HepG2 (cell line): ENCODE measurements around the gene ARHGEF37. TPM values are rescaled to one million over a fixed set of nuclear protein-coding genes. Genes with fewer than 3 reads are reported as not detected.

Source experiments
- ATAC-seq: fragments of 200-7000 bp; cut with Tn5 transposase; 3 replicates; pipeline ENCODE4 v1.9.1; 2020; ENCODE audit warnings: mild to moderate bottlenecking, moderate library complexity
- BruUV-seq: library from RNA; stranded (reverse); fragments of 400-500 nt; replicated peaks from 2 replicates; lab custom pipeline; 2021; lab: Mats Ljungman, UMichigan
- CTCF ChIA-PET: fragments of 300-600 bp; formaldehyde crosslinking; extraction: SDS; loops from one replicate; lab custom pipeline; 2021; ENCODE audit warnings: low total read pairs, inconsistent platforms, low intra/inter-chr PET ratio; lab: Yijun Ruan, JAX
- POLR2A ChIA-PET: fragments of 350-600 bp; sonication (Branson Sonifier 250); formaldehyde crosslinking; loops from one replicate; lab custom pipeline; 2020; ENCODE audit warnings: antibody characterized with exemption, inconsistent platforms; lab: Yijun Ruan, JAX
- DNase-seq: peaks from one replicate; pipeline ENCODE4 v3.0.0-alpha.2; 2015; ENCODE audit warnings: low spot score
- FAIRE-seq: peaks from 3 replicates; lab custom pipeline; 2011; peaks lifted over from hg19 to GRCh38; lab: Jason Lieb, UNC
- H2AFZ ChIP-seq: one replicate; pipeline ENCODE4 v1.6.1; 2011; ENCODE audit warnings: low read length, inconsistent platforms
- H3K27ac ChIP-seq: fragments of 300-600 bp; 3 replicates; pipeline ENCODE4 v1.8.0; 2011; ENCODE audit warnings: mixed run types, mild to moderate bottlenecking, mixed read lengths, low read length, inconsistent platforms; ENCODE audit not compliant: insufficient read depth; ENCODE audit errors: extremely low read length
- H3K27me3 ChIP-seq, 2 experiments: fragments of 200-600 bp in 1 of 2; 2 replicates in 1 of 2; 3 replicates in 1 of 2; pipeline versions ENCODE4 v1.6.0 to v1.8.0; 2011; ENCODE audit warnings: low read length in 2 of 2, mild to moderate bottlenecking in 2 of 2, moderate library complexity in 2 of 2, inconsistent platforms in 1 of 2; ENCODE audit not compliant: insufficient read depth in 2 of 2, control insufficient read depth in 1 of 2
- H3K36me3 ChIP-seq, 2 experiments: fragments of 200-600 bp in 1 of 2; replicated peaks in 1 of 2; 2 replicates in 1 of 2; 3 replicates in 1 of 2; pipeline versions ENCODE4 v1.5.1 to v1.8.0; 2011; ENCODE audit warnings: low read length in 2 of 2, inconsistent platforms in 1 of 2; ENCODE audit not compliant: insufficient read depth in 2 of 2, control insufficient read depth in 1 of 2
- H3K4me1 ChIP-seq: 2 replicates; pipeline ENCODE4 v1.5.1; 2012; ENCODE audit warnings: low read length, inconsistent platforms; ENCODE audit not compliant: insufficient read depth
- H3K4me2 ChIP-seq: 2 replicates; pipeline ENCODE4 v1.6.0; 2011; ENCODE audit warnings: low read depth, low read length, inconsistent platforms
- H3K4me3 ChIP-seq, 3 experiments: fragments of 200-600 bp in 1 of 3; sonication (generic), shearing (Covaris generic) in 1 of 3; replicated peaks in 1 of 3; 2 replicates each; pipeline ENCODE4 v1.5.1; 2011 to 2016; ENCODE audit warnings: low read length in 3 of 3, inconsistent platforms in 2 of 3, low read depth in 2 of 3, mild to moderate bottlenecking in 2 of 3, control low read depth in 1 of 3, mixed read lengths in 1 of 3; ENCODE audit not compliant: insufficient read depth in 1 of 3
- H3K79me2 ChIP-seq: one replicate; pipeline ENCODE4 v1.6.1; 2011; ENCODE audit warnings: low read length, inconsistent platforms; ENCODE audit not compliant: insufficient read depth
- H3K9ac ChIP-seq: 2 replicates; pipeline ENCODE4 v1.6.0; 2011; ENCODE audit warnings: mild to moderate bottlenecking, low read depth, low read length, inconsistent platforms; ENCODE audit not compliant: insufficient read depth
- H3K9me3 ChIP-seq: 2 replicates; pipeline ENCODE4 v1.5.1; 2012; ENCODE audit warnings: mild to moderate bottlenecking, low read length
- H4K20me1 ChIP-seq: 2 replicates; pipeline ENCODE4 v1.6.0; 2011; ENCODE audit warnings: inconsistent platforms, mild to moderate bottlenecking, low read length, moderate library complexity; ENCODE audit not compliant: insufficient read depth
- GMEB2 ChIP-seq: IDR thresholded peaks from 2 replicates; pipeline ENCODE4 v1.6.1; 2016; ENCODE audit warnings: missing biosample characterization, missing genetic modification reagents, low read depth
- ISL2 ChIP-seq: sonication (generic); formaldehyde crosslinking; IDR thresholded peaks from 2 replicates; pipeline ENCODE4 v1.5.0; 2020; ENCODE audit warnings: missing genetic modification reagents
- SALL1 ChIP-seq: sonication (generic); formaldehyde crosslinking; IDR thresholded peaks from 2 replicates; pipeline ENCODE4 v1.8.0; 2022; ENCODE audit warnings: mild to moderate bottlenecking, missing genetic modification reagents
- SOX13 ChIP-seq, 3 experiments: fragments of 450-650 bp in 1 of 3; sonication (generic) in 1 of 3; formaldehyde crosslinking in 1 of 3; IDR thresholded peaks in 2 of 3; conservative IDR thresholded peaks in 1 of 3; 2 replicates each; pipeline versions ENCODE4 v1.5.0 to v1.6.1; 2016 to 2020; ENCODE audit warnings: antibody characterized with exemption in 1 of 3, mild to moderate bottlenecking in 1 of 3, missing compliant biosample characterization in 1 of 3, missing genetic modification reagents in 1 of 3, moderate library complexity in 1 of 3
- THAP7 ChIP-seq: sonication (generic); formaldehyde crosslinking; IDR thresholded peaks from 2 replicates; pipeline ENCODE4 v1.8.1; 2023; ENCODE audit warnings: mild to moderate bottlenecking, missing genetic modification reagents
- XRCC5 ChIP-seq: fragments of 200-400 bp; formaldehyde crosslinking; optimal IDR thresholded peaks from 2 replicates; pipeline ENCODE3; 2017; ENCODE audit warnings: mild to moderate bottlenecking, low read length
- ZFP36L2 ChIP-seq: sonication (generic); formaldehyde crosslinking; IDR thresholded peaks from 2 replicates; pipeline ENCODE4 v1.4.0; 2020; ENCODE audit warnings: missing genetic modification reagents
- ZNF660 ChIP-seq: sonication (generic); formaldehyde crosslinking; IDR thresholded peaks from 2 replicates; pipeline ENCODE4 v1.5.1; 2020; ENCODE audit warnings: mild to moderate bottlenecking, low read depth, missing genetic modification reagents, borderline replicate concordance
- WGBS: methylation state at CpG from one replicate; pipeline ENCODE4 v1.1.6; 2017; ENCODE audit warnings: low lambda C conversion rate; 5-methylcytosine and 5-hydroxymethylcytosine counted together
- in situ Hi-C: cut with HindIII; loops from 2 replicates; pipeline ENCODE4 v1.10.0; 2017; ENCODE audit warnings: low pct_unique_long_range_greater_than_20kb; ENCODE audit not compliant: extremely low pct_ligation_motif_present
- intact Hi-C: fragments of 100-400 bp; cut with micrococcal nuclease; formaldehyde crosslinking; loops from one replicate; pipeline ENCODE4 v1.10.0; 2022; ENCODE audit not compliant: unreplicated experiment
- polyA plus RNA-seq, 8 experiments: library from polyadenylated mRNA; depleted of rRNA in 3 of 8; stranded (reverse) in 7 of 8; unstranded in 1 of 8; fragments of >200 nt; fragmentation: Illumina TruSeq in 4 of 8; extraction: Trizol in 4 of 8; gene quantifications; 2 replicates each; pipeline versions ENCODE4 v1.2.1 to v1.2.3, GENCODE V29; 2011 to 2016; ENCODE audit warnings: low read depth in 4 of 8, missing spikeins in 1 of 8, mixed read lengths in 1 of 8; ENCODE audit not compliant: insufficient read depth in 1 of 8
- total RNA-seq, 5 experiments: library from RNA; depleted of rRNA; stranded (reverse); fragments of >200 nt; fragmentation: Illumina TruSeq; extraction: Trizol; gene quantifications; 2 replicates each; pipeline ENCODE4 v1.2.3, GENCODE V29; 2016; ENCODE audit warnings: low read depth in 1 of 5
- TF ChIP-seq, protein P1 (sequence below): sonication (generic); formaldehyde crosslinking; IDR thresholded peaks from 2 replicates; pipeline ENCODE4 v1.5.0; 2020; ENCODE audit warnings: missing genetic modification reagents

The ARHGEF37 gene
- total and polyA plus RNA-seq, 2 of the 13 experiments (the other 11 are each of a cell fraction or from before 2014, with no cell fraction given): 0.18 to 0.27 TPM

GRCh38 chr5:149603210-149603609 lies 21.9 kb downstream of the ARHGEF37 start:
- H3K27me3 ChIP-seq: no peaks in the 10 kb centered on the region
- H3K4me1 ChIP-seq: peaks cover 17% of the 10 kb centered on the region
- no peak overlapping the region for H3K27ac ChIP-seq
- WGBS: 49% methylated on average over 4 of the region's 4 CpGs
- H4K20me1 ChIP-seq: no peaks in the 10 kb centered on the region
- H3K79me2 ChIP-seq: no peaks in the 10 kb centered on the region
- intact Hi-C loops (no loop called here), in situ Hi-C loops (no loop called here)
- no TSS peak for BruUV-seq
- ChIA-PET CTCF (no interaction called here), POLR2A (no interaction called here)
- DNase-seq (no peak), ATAC-seq (no peak), FAIRE-seq (no peak)
- H3K36me3 ChIP-seq: no peaks in the 10 kb centered on the region
- H3K4me2 ChIP-seq: no peak overlapping the region
- no peak overlapping the region for H3K4me3 ChIP-seq
- H3K9me3 ChIP-seq: no peaks in the 10 kb centered on the region
- H2AFZ ChIP-seq: no peak overlapping the region
- no peak overlapping the region for H3K9ac ChIP-seq
- TF ChIP-seq, protein P1, sequence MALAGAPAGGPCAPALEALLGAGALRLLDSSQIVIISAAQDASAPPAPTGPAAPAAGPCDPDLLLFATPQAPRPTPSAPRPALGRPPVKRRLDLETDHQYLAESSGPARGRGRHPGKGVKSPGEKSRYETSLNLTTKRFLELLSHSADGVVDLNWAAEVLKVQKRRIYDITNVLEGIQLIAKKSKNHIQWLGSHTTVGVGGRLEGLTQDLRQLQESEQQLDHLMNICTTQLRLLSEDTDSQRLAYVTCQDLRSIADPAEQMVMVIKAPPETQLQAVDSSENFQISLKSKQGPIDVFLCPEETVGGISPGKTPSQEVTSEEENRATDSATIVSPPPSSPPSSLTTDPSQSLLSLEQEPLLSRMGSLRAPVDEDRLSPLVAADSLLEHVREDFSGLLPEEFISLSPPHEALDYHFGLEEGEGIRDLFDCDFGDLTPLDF (CRISPR knock-in tag): no peak
- TF ChIP-seq ISL2 (CRISPR knock-in tag) (no peak), ZFP36L2 (CRISPR knock-in tag) (no peak), XRCC5 (no peak), GMEB2 (CRISPR knock-in tag) (no peak), SOX13 (IDR thresholded peaks at IDR 0.05) (no peak), SOX13 (CRISPR knock-in tag; conservative IDR thresholded peaks at IDR 0.05 in 1 of 2, IDR thresholded peaks at IDR 0.05 in 1 of 2) (no peak), THAP7 (no peak), ZNF660 (CRISPR knock-in tag) (no peak), SALL1 (CRISPR knock-in tag) (no peak)
